Measurements from ENCODE around the gene PRRG4.

The PRRG4 gene

DNA sequence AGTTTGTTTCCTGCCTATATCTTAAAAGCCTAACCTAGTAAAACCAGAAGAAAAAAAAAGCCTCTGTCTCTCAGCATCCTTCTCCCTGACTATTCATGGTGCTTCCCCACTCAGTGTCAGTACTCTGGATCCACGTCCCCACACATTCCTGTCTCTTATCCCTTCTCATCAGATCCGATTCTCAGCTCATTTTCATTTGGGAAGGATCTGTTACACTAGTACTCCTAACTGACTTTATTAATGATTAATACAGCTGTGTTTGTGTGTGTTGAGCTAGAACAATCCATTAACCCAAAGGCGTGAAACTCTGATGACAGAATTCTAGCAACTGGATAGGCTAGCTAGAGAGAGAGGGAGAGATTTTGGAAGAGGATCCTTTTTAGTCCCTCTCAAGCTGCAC, 1.5 kb downstream of the PRRG4 start:
- Histone ChIP-seq H3K27ac (ENCODE audit: low read length) (no peak overlapping the region), H3K27me3 (ENCODE audit: control insufficient read depth, insufficient read depth, low read length) (peaks cover 32% of the 10 kb centered on the region), H3K4me1 (ENCODE audit: control insufficient read depth, low read depth, low read length) (peaks cover 5% of the 10 kb centered on the region), H3K9me3 (ENCODE audit: control insufficient read depth, low read depth, low read length) (no peaks in the 10 kb centered on the region), H3K4me3 (ENCODE audit: low read length) (no peak overlapping the region), H3K9ac (ENCODE audit: low read length) (no peak overlapping the region), H3K36me3 (ENCODE audit: control insufficient read depth, low read depth, low read length) (no peaks in the 10 kb centered on the region)

DNA sequence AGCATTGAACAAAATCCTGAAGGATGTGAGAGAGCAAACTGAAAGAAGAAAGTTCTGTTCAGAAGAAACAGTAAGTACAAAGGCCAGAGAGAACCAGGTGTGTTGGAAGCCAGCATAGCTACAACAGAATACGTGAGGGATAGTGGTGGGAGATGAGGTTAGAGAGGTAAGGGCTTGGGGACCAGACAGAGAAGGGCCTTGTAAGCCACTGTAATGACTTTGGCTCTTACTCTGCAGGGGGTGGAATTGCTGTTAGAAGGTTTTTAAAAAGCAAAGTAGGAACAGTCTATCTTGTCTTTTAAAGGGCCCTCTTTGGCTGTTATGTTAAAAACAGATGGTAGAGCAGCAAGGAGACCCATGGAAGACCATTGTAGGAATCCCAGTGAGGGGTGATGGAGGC, 4.2 kb downstream of the PRRG4 start:
- no peaks in the 10 kb centered on the region for H3K9me3 ChIP-seq (ENCODE audit: control insufficient read depth, low read depth, low read length)
- H3K36me3 ChIP-seq (ENCODE audit: control insufficient read depth, low read depth, low read length): no peaks in the 10 kb centered on the region
- peaks cover 26% of the 10 kb centered on the region for H3K27me3 ChIP-seq (ENCODE audit: control insufficient read depth, insufficient read depth, low read length)
- H3K4me1 ChIP-seq (ENCODE audit: control insufficient read depth, low read depth, low read length): peaks cover 6% of the 10 kb centered on the region
- H3K4me3 ChIP-seq (ENCODE audit: low read length): no peak overlapping the region
- H3K27ac ChIP-seq (ENCODE audit: low read length): no peak overlapping the region
- H3K9ac ChIP-seq (ENCODE audit: low read length): no peak overlapping the region

DNA sequence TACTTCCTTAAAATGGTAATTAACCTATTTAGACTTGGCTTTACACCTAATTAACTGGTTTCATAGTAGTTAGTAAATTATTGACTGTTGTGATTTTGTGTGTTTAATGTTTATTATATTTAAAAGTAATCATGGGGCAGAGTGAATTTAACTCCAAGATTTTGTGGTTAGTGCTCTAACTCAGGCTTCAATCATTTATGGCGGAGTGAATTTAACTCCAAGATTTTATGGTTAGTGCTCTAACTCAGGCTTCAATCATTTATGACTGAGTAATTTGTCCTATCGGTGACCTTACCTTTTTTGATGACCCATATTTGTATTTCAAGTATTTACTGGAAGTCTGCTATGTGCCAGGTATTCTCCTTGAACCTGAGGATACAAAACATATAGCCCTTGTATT, 7.2 kb downstream of the PRRG4 start:
- Histone ChIP-seq H3K9me3 (ENCODE audit: control insufficient read depth, low read depth, low read length) (no peaks in the 10 kb centered on the region), H3K27ac (ENCODE audit: low read length) (no peak overlapping the region), H3K36me3 (ENCODE audit: control insufficient read depth, low read depth, low read length) (no peaks in the 10 kb centered on the region), H3K4me1 (ENCODE audit: control insufficient read depth, low read depth, low read length) (peaks cover 4% of the 10 kb centered on the region), H3K9ac (ENCODE audit: low read length) (no peak overlapping the region), H3K4me3 (ENCODE audit: low read length) (no peak overlapping the region), H3K27me3 (ENCODE audit: control insufficient read depth, insufficient read depth, low read length) (no peaks in the 10 kb centered on the region)

DNA sequence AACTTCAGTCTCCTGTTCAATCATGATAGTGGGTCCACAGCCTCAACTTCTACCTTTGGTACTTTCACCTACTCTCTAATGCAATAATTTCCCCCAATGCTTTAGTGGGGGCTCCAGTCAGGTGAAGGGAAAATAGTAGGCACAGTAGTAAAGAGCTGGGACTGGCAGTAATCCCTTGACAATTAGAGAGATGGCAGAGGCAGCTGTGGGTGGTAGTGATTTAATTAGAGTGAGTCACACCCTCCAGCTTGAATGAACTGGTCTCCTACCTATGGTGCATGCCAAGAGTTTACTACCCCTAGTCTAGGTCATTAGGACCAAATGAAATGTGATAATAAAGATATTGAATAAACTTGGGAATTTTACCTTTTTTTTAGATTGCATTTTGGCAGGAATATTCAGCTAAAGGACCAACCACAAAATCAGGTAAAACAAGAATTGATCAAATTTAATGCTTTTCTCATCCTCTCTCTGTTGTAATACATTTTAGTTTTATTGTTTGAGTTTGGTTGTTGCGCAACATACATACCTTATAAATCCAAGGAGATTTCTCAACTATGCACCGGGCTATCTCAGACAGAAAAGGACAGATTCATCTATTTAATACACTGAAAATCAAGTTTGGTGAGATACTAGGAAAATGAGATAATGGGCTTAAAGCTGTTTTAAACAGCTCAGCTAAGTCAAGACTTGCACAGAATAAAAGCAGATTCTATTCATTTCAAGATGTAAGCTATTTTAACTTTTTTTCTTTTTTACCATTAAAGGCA, 9.0 kb downstream of the PRRG4 start:
- H3K27ac ChIP-seq (ENCODE audit: low read length): no peak overlapping the region
- no peaks in the 10 kb centered on the region for H3K9me3 ChIP-seq (ENCODE audit: control insufficient read depth, low read depth, low read length)
- H3K9ac ChIP-seq (ENCODE audit: low read length): no peak overlapping the region
- no peaks in the 10 kb centered on the region for H3K27me3 ChIP-seq (ENCODE audit: control insufficient read depth, insufficient read depth, low read length)
- no peak overlapping the region for H3K4me3 ChIP-seq (ENCODE audit: low read length)
- no peaks in the 10 kb centered on the region for H3K36me3 ChIP-seq (ENCODE audit: control insufficient read depth, low read depth, low read length)
- H3K4me1 ChIP-seq (ENCODE audit: control insufficient read depth, low read depth, low read length): peaks cover 4% of the 10 kb centered on the region

DNA sequence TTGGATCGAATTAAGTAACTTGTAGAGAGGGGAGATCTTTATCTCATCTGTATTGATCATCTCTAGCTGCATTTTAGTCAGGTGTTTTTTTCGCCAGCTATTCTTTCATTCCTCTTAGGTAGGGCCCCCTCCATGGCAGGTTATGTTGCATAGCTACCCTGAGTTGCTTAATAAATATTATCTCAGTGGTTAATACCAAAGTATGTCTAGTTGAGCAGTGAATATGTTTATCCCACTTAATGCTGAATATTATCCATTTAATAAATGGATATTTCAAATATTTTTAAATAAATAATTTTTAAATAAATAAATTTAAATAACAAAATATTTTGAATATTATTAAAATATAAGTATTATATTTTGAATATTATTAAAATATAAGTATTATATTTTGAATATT, 9.6 kb downstream of the PRRG4 start:
- no peak overlapping the region for H3K4me3 ChIP-seq (ENCODE audit: low read length)
- no peaks in the 10 kb centered on the region for H3K9me3 ChIP-seq (ENCODE audit: control insufficient read depth, low read depth, low read length)
- H3K27ac ChIP-seq (ENCODE audit: low read length): no peak overlapping the region

DNA sequence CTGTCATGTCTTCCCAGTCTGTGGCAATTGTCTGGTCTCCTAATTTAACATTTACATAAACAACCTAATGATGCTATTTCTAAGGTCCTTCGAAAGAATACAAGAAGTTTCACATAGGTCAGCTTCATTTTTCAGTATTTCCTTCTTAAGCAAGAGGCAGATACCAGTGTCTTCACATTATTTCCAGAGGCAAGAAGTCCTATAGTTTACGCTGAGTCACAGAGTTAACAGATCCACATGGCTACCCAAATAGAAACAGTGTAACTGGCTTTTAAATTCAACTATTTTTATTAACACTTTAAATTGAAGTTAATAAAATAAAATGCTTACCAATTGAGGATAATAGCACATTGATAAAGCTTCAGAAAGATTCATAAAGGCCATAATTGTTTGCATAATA, 10.9 kb downstream of the PRRG4 start:
- Histone ChIP-seq H3K9me3 (ENCODE audit: control insufficient read depth, low read depth, low read length) (no peaks in the 10 kb centered on the region), H3K27ac (ENCODE audit: low read length) (no peak overlapping the region), H3K4me1 (ENCODE audit: control insufficient read depth, low read depth, low read length) (peaks cover 4% of the 10 kb centered on the region), H3K27me3 (ENCODE audit: control insufficient read depth, insufficient read depth, low read length) (no peaks in the 10 kb centered on the region), H3K9ac (ENCODE audit: low read length) (no peak overlapping the region), H3K36me3 (ENCODE audit: control insufficient read depth, low read depth, low read length) (no peaks in the 10 kb centered on the region), H3K4me3 (ENCODE audit: low read length) (no peak overlapping the region)

More for the DNA sequence above, 9.6 kb downstream of the PRRG4 start:
- Histone ChIP-seq H3K9ac (ENCODE audit: low read length) (no peak overlapping the region), H3K27me3 (ENCODE audit: control insufficient read depth, insufficient read depth, low read length) (no peaks in the 10 kb centered on the region), H3K36me3 (ENCODE audit: control insufficient read depth, low read depth, low read length) (no peaks in the 10 kb centered on the region), H3K4me1 (ENCODE audit: control insufficient read depth, low read depth, low read length) (peaks cover 4% of the 10 kb centered on the region)

DNA sequence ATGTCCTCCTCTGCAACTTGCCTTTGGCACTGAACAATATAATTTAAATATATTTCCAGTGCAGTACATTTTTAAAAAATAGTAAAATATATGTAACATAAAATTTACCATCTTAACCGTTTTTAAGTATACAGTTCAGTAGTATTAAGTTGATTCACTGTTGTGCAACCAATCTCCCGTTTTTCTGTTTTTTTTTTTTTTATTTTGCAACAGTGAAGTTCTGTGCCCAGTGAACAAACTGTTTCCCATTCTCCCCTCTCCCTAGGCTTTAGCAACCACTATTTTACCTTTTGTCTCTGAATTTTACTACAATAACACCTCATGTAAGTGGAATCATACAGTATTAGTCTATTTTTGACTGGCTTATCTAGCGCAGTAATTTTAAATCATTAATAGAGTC, 13.8 kb downstream of the PRRG4 start:
- H3K4me3 ChIP-seq (ENCODE audit: low read length): no peak overlapping the region
- H3K9me3 ChIP-seq (ENCODE audit: control insufficient read depth, low read depth, low read length): no peaks in the 10 kb centered on the region
- no peak overlapping the region for H3K27ac ChIP-seq (ENCODE audit: low read length)
- no peaks in the 10 kb centered on the region for H3K36me3 ChIP-seq (ENCODE audit: control insufficient read depth, low read depth, low read length)
- no peak overlapping the region for H3K9ac ChIP-seq (ENCODE audit: low read length)
- H3K4me1 ChIP-seq (ENCODE audit: control insufficient read depth, low read depth, low read length): peaks cover 4% of the 10 kb centered on the region
- no peaks in the 10 kb centered on the region for H3K27me3 ChIP-seq (ENCODE audit: control insufficient read depth, insufficient read depth, low read length)

DNA sequence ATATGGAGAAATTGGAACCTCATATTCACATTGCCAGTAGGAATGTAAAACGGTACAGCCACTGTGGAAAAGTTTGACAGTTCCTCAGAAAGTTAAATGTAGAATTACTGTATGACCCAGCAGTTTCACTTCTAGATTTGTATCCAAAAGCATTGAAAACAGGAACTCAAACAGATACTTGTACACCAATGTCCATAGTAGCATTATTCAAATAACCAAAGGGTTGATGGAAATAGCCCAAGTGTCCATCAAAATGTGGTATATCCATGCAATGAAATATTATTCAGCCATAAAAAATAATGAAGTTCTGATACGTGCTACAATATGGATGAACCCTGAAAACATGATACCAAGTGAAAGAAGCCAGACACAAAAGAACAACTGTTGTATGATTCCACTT, 17.8 kb downstream of the PRRG4 start:
- H3K36me3 ChIP-seq (ENCODE audit: control insufficient read depth, low read depth, low read length): no peaks in the 10 kb centered on the region
- H3K27me3 ChIP-seq (ENCODE audit: control insufficient read depth, insufficient read depth, low read length): no peaks in the 10 kb centered on the region
- H3K9me3 ChIP-seq (ENCODE audit: control insufficient read depth, low read depth, low read length): no peaks in the 10 kb centered on the region
- H3K9ac ChIP-seq (ENCODE audit: low read length): no peak overlapping the region
- H3K4me1 ChIP-seq (ENCODE audit: control insufficient read depth, low read depth, low read length): no peaks in the 10 kb centered on the region
- H3K27ac ChIP-seq (ENCODE audit: low read length): no peak overlapping the region
- no peak overlapping the region for H3K4me3 ChIP-seq (ENCODE audit: low read length)

DNA sequence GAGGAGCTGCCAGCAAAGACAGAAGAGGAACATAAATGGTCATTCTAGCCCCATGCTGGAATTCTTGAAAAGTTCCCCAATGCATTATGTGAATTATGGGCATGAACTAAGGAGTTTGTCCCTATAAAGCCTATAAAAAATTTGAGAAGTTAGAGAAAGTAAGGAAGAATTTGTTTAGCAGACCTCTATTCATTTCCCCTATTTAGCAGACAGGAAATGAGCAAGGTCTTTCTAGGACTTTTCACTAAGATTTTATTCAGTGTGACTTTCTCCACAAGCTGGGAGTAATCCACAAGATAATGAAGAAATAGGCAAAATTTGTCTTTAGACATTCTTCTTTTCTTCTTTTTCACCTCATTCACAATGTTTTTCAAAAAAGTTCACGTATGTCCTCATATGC, 20.0 kb downstream of the PRRG4 start:
- H3K9me3 ChIP-seq (ENCODE audit: control insufficient read depth, low read depth, low read length): no peaks in the 10 kb centered on the region
- no peaks in the 10 kb centered on the region for H3K36me3 ChIP-seq (ENCODE audit: control insufficient read depth, low read depth, low read length)
- no peak overlapping the region for H3K27ac ChIP-seq (ENCODE audit: low read length)
- no peak overlapping the region for H3K4me3 ChIP-seq (ENCODE audit: low read length)
- H3K9ac ChIP-seq (ENCODE audit: low read length): no peak overlapping the region
- H3K27me3 ChIP-seq (ENCODE audit: control insufficient read depth, insufficient read depth, low read length): no peaks in the 10 kb centered on the region
- H3K4me1 ChIP-seq (ENCODE audit: control insufficient read depth, low read depth, low read length): no peaks in the 10 kb centered on the region

DNA sequence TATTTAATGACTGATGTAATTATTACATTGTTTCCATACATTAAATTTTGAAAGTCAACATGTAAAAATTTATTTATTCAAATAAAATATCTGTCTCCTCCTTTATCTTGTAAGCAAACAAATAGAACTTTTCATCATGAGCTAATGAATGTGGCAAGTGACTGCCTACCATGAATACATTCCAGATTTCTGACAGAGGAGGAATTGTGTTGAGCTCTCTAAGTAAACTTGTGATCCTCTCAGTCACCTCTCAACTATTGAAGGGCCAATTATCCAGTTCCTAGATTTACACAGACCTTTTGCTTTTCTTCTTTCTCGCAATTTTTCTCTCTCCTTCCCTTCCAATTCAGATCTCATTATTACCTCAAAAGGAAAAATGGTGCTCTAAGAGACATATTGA, 21.5 kb downstream of the PRRG4 start:
- Histone ChIP-seq H3K9ac (ENCODE audit: low read length) (no peak overlapping the region), H3K9me3 (ENCODE audit: control insufficient read depth, low read depth, low read length) (no peaks in the 10 kb centered on the region), H3K27me3 (ENCODE audit: control insufficient read depth, insufficient read depth, low read length) (no peaks in the 10 kb centered on the region), H3K4me3 (ENCODE audit: low read length) (no peak overlapping the region), H3K36me3 (ENCODE audit: control insufficient read depth, low read depth, low read length) (no peaks in the 10 kb centered on the region), H3K27ac (ENCODE audit: low read length) (no peak overlapping the region), H3K4me1 (ENCODE audit: control insufficient read depth, low read depth, low read length) (no peaks in the 10 kb centered on the region)

DNA sequence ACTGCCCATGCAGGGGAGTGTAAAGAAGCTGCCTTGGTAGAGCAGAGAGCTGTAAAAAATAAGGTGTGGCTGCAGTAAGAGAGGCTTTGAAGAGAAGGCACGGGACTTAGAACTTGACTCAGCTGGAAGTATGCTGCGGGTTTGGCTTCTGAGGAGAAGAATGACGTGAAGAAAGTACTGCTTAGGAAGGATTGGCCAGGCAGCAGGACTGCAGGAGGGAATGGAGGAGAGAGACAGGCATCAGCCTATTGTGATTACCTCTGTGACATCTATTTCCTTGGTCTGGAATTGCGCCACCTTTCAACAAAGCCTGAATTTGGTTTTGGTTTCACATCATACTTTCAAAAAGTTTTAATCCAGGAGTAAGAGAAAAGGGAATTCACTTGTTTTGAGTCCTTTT, 22.5 kb downstream of the PRRG4 start:
- no peak overlapping the region for H3K4me3 ChIP-seq (ENCODE audit: low read length)
- no peaks in the 10 kb centered on the region for H3K27me3 ChIP-seq (ENCODE audit: control insufficient read depth, insufficient read depth, low read length)
- H3K27ac ChIP-seq (ENCODE audit: low read length): no peak overlapping the region
- H3K4me1 ChIP-seq (ENCODE audit: control insufficient read depth, low read depth, low read length): no peaks in the 10 kb centered on the region
- no peaks in the 10 kb centered on the region for H3K36me3 ChIP-seq (ENCODE audit: control insufficient read depth, low read depth, low read length)
- no peaks in the 10 kb centered on the region for H3K9me3 ChIP-seq (ENCODE audit: control insufficient read depth, low read depth, low read length)
- no peak overlapping the region for H3K9ac ChIP-seq (ENCODE audit: low read length)

DNA sequence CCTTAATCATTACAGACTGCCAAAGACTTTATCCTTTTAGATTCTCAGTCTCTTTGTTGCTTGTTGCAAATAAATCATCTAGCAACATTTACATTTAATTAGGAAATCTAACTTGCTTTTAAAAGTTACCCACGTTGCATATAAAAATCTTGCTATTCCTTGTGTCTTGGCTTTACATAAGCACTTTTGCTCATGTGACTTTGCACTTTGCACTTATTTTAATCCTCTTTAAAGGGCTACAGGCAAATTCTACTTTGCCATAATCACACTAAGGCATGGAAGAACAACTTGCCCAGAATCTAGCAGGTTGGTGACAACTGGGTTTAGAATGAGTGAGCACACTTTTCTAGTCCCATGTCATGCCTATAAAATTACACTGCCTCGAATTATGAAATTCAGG, 25.9 kb downstream of the PRRG4 start:
- Histone ChIP-seq H3K9ac (ENCODE audit: low read length) (no peak overlapping the region), H3K4me3 (ENCODE audit: low read length) (no peak overlapping the region), H3K27me3 (ENCODE audit: control insufficient read depth, insufficient read depth, low read length) (no peaks in the 10 kb centered on the region), H3K27ac (ENCODE audit: low read length) (no peak overlapping the region), H3K4me1 (ENCODE audit: control insufficient read depth, low read depth, low read length) (no peaks in the 10 kb centered on the region), H3K9me3 (ENCODE audit: control insufficient read depth, low read depth, low read length) (no peaks in the 10 kb centered on the region), H3K36me3 (ENCODE audit: control insufficient read depth, low read depth, low read length) (no peaks in the 10 kb centered on the region)
